ENCODE data around the gene CGRRF1.

Gene CGRRF1

GRCh38 chr14:54565785-54566409 lies 56.2 kb downstream of the CGRRF1 start:
- peak; percentile 87 for DNase-seq (ENCODE audit: low read depth)
- no peak for TF ChIP-seq CTCF (IDR thresholded peaks at IDR 0.05; ENCODE audit: insufficient read depth, low read depth, low read length, missing control alignments)
- peak overlapping the region; percentile 61 for H3K4me3 ChIP-seq (ENCODE audit: low read length)

GRCh38 chr14:54566410-54567223 lies 56.9 kb downstream of the CGRRF1 start, which contains the start of gene SAMD4A:
TSS of gene SAMD4A (plus strand) at chr14:54567128. CDS start at chr14:54567917, 789 bp downstream.
- peak; percentile 20 for TF ChIP-seq CTCF (IDR thresholded peaks at IDR 0.05; ENCODE audit: insufficient read depth, low read depth, low read length, missing control alignments)
- peak; percentile 83 for DNase-seq (ENCODE audit: low read depth)
- H3K4me3 ChIP-seq (ENCODE audit: low read length), result peak within 1 kb of the TSS; percentile 61

- TF ChIP-seq CTCF (IDR thresholded peaks at IDR 0.05; ENCODE audit: insufficient read depth, low read depth, low read length, missing control alignments), result no peak
- peak overlapping the region; percentile 59 for H3K4me3 ChIP-seq (ENCODE audit: low read length)
- DNase-seq (ENCODE audit: low read depth), result no peak
Observed at GRCh38 chr14:54567224-54567638, 57.5 kb downstream of the CGRRF1 start.

- TF ChIP-seq CTCF (IDR thresholded peaks at IDR 0.05; ENCODE audit: insufficient read depth, low read depth, low read length, missing control alignments), result no peak
- peak; percentile 48 for DNase-seq (ENCODE audit: low read depth)
Observed at GRCh38 chr14:54567639-54568561, 58.2 kb downstream of the CGRRF1 start.

GRCh38 chr14:54568821-54569595 lies 59.3 kb downstream of the CGRRF1 start:
- H3K4me3 ChIP-seq (ENCODE audit: low read length), result no peak overlapping the region
- peak; percentile 34 for DNase-seq (ENCODE audit: low read depth)
- TF ChIP-seq CTCF (IDR thresholded peaks at IDR 0.05; ENCODE audit: insufficient read depth, low read depth, low read length, missing control alignments), result no peak

More at GRCh38 chr14:54567639-54568561, 58.2 kb downstream of the CGRRF1 start:
- peak overlapping the region; percentile 59 for H3K4me3 ChIP-seq (ENCODE audit: low read length)

- no peak overlapping the region for H3K4me3 ChIP-seq (ENCODE audit: low read length)
- no peak for TF ChIP-seq CTCF (IDR thresholded peaks at IDR 0.05; ENCODE audit: insufficient read depth, low read depth, low read length, missing control alignments)
- no peak for DNase-seq (ENCODE audit: low read depth)
Observed at GRCh38 chr14:54570047-54570446, 60.3 kb downstream of the CGRRF1 start.
